Measurements from ENCODE around the gene ASMTL.
"Not testable (repeated sequence)": the region's sequence is repeated elsewhere in the genome, so short reads cannot be mapped to it uniquely, and the experiment has no call there.

ASMTL gene

DNA sequence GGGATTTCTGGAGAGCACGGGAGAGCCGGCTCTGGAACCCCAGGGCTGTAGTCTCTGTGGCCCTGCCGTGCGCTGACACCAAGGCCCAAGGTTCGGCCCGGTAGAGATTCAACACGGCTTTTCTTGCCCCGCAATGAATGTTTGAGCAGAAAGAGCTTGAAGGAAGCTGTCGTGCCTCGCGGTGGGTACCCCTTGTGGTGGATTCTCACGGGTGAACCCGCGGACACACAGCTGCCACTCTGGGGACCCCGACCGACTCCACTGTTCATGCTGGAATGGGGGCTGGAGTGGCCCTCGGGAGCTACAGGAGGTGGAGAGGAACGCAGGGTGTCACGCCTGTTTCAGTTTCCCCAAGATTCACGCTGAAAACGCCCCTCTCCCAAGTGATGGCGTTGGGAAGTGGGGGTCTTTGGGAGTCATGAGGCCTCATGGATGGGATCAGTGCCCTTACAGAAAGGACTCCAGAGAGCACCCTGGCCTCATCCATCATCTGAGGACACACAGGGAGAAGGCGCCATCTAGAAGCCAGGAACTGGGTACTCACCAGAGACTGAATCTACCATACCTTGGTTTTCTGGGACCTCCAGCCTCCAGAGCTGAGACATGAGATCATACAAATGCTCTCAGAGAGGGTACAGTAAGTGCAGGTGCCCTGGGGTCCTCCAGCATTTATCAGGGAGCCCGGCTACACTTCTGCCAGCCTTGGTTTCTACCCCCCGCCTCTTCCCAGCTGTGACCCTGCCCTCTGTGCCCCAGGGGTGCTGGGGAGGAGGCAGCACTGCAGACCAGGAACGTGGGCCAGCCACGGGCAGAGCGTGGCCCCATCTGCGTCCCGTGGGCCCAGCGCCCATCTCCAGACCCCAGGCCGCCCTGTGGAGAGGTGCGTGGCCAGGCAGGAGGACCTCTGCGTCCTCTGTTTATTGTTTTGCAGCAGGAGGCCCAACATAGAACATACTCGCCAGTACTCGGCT, 67.2 kb downstream of the ASMTL start:
- no peak for DNase-seq

DNA sequence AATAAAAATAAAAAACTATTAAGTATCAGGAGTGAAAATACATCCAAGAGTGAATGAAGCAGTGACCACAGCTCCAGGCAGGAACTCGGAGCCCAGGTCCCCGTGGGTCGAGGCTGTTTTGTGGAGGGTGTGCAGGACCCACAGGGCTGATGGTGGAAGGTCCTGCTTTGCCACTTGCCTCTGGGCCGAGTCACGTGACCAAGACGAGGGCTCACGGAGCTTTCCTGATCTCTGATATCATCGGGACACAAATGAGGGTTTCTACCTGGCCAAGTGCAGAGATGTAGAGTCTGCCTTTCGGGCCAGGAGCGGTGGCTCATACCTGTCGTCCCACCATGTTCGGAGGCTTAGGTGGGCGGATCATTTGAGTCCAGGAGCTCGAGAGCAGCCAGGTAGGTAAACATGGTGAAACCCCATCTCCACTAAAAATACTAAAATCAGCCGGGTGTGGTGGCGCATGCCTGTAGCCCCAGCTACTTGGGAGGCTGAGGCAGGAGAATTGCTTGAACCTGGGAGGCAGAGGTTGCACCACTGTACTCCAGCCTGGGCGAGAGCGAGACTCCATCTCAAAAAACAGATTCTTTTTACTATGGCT, 68.0 kb downstream of the ASMTL start:
- no peak for DNase-seq

DNA sequence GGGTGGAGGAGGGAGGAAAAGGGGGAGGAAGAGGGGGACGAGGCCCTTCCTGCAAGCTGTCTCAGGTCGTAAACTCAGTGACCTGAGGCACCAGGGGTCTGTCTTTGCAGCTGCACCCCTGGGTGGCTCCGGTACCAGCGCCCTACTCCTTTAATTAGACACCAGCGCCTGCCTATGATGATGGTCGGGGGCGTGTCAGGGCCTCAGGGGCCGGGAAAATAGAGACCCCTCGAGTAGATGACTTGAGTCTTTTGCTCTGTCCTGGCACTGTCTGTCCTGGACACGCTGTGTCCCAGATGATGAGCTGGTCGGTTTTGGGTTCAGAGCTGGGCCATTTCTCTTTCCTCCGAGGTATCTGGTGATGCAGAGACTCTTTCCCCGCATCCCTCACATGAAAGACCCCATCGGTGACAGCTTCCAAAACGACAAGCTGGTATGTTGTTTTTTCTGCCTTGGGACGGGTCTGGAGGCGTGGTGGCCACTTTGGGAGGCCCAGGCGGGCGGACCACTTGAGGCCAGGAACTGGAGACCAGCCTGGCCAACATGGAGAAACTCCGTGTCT, 72.0 kb downstream of the ASMTL start:
- no peak for DNase-seq

DNA sequence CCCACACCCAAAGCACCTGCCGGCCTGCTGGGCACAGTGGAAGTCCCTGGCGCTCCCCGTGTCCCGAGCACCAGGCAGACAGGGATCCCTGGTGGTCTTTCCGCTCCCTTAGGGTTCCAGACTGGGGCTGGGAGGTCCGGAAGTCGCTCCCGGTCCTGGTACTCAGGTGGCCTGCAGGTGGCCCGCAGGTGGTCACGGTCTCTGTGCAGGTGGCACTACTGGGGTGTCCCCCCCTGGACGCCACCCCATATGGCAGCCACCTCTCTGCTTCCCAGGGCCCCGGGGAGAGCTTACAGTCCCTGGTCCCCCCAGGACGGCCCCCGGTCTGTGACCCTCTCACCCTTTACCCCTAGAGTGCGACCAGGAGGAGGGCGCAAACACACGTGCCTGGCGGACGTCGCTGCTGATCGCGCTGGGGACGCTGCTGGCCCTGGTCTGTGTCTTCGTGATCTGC, 74.4 kb downstream of the ASMTL start:
- no peak for DNase-seq

DNA sequence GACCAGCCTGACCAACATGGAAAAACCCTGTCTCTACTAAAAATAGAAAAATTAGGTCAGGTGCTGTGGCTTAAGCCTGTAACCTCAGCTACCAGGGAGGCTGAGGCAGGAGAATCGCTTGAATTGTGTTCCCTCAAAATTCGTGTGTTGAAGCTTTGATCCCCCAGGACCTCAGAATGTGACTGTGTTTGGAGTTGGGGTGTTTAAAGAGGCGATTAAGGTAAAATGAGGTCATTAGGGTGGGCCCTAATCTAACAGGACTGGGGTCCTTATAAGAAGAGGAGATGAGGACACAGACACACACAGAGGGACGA, 84.4 kb downstream of the ASMTL start:
- no peak for DNase-seq

DNA sequence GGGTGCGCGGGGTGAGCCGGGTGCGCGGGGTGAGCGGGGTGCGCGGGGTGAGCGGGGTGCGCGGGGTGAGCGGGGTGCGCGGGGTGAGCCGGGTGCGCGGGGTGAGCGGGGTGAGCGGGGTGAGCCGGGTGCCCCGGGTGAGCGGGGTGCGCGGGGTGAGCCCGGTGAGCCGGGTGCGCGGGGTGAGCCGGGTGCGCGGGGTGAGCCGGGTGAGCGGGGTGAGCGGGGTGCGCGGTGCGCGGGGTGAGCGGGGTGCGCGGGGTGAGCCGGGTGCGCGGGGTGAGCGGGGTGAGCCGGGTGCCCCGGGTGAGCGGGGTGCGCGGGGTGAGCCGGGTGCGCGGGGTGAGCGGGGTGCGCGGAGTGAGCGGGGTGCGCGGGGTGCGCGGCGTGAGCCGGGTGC, 86.3 kb downstream of the ASMTL start:
- not testable (repeated sequence) for DNase-seq

DNA sequence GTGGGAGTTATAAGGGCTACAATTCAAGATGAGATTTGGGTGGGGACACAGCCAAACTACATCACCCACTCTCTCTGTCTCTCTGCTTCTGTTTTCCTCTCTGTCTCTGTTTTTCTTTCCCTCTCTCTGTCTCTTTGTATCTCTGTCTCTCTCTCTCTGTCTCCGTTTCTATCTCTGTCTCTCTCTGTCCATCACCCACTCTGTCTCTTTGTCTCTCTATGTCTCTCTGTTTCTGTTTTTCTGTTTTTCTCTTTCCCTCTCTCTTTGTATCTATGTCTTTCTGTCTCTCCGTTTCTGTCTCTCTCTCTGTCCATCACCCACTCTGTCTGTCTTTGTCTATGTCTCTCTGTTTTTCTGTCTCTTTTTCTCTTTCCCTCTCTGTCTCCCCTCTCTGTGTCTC, 90.8 kb downstream of the ASMTL start:
- no peak for DNase-seq

DNA sequence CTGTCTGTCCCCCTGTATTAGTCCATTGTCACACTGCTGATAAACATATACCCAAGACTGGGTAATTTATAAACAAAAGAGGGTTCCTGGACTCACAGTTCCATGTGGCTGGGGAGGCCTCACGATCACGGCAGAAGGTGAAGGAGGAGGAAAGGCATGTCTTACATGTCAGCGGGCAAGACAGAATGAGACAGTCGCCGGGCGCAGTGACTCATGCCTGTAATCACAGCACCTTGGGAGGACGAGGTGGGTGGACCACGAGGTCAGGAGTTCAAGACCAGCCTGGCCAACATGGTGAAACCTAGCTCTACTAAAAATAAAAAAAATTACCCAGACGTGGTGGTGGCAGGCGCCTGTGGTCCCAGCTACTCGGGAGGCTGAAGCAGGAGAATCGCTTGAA, 91.4 kb downstream of the ASMTL start:
- DNase-seq = no peak

DNA sequence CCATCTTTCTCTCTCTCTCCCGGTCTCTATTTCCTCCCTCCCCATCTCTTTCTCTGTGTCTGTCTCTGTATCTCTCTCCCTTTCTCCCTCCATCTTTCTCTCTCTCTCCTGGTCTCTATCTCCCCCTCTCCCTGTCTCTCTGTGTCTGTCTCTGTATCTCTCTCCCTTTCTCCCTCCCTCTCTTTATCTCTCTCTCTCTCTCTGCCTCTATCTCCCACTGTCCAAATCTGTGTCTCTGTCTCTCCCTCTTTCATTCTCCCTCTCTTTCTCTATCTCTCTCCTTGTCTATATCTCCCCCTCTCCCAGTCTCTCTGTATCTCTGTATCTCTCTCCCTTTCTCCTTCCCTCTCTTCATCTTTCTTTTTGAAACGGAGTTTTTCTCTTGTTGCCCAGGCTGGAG, 92.5 kb downstream of the ASMTL start:
- DNase-seq = no peak

DNA sequence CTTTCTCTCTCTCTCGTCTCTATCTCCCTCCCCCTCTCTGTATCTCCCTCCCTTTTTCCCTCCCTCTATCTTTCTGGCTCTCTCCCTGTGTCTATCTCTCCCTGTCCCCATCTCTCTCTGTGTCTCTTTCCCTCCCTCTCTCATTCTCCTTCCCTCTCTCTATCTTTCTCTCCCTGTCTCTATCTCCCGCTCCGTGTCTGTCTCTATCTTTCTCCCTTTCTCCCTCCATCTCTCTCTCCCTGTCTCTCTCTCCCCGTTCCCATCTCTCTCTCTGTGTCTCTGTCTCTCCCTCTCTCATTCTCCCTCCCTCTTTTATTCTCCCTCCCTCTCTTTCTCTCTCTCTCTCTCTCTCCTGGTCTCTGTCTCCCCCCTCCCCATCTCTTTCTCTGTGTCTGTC, 93.2 kb downstream of the ASMTL start:
- no peak for DNase-seq

DNA sequence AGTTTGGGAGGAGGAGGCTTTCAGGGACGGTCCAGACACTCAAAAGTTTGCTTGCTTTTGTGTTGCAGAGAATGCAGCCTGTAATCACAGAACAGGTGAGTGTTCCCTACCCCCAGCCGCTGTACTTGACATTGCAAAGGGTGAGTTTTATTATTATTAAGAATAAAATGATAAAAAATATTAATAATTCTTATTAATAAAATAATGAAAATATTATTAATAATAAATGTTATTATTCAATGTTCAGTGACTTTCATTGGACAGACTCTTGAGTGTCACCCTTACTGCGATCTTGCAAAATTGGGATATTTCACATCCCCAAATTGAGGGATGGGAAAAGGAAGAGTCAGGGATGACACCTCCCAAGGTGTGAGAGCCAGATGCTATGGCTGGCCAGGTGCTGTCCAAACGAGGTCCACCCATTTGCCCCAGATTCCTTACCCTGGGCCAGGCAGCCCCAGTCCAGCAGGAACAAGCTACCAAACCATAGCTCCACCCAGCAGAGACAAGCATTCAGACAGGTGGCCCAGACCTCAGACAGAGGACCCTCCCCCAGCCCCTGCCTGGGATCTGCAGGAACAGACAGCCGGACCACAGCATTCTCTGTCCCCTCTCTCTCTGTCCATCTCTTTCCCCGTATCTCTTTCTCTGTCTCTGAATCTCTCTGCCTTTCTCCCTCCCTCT, 93.8 kb downstream of the ASMTL start:
- no peak for DNase-seq

DNA sequence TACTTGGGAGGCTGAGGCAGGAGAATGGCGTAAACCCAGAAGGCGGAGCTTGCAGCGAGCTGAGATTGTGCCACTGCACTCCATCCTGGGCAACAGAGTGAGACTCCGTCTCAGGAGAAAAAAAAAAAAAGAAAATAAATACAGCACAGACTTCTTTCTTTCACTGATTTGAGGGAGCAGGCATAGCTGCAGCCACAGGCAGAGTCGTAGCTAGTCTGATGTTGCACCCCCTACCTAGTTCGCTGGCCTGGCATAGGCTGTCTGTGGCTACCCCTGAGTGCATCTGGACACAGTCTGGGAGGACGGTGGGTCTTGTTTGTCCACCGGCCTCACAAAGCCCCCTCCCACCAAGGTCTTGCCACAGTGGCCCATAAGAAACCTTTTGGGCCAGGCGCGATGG, 94.7 kb downstream of the ASMTL start:
- DNase-seq = no peak

DNA sequence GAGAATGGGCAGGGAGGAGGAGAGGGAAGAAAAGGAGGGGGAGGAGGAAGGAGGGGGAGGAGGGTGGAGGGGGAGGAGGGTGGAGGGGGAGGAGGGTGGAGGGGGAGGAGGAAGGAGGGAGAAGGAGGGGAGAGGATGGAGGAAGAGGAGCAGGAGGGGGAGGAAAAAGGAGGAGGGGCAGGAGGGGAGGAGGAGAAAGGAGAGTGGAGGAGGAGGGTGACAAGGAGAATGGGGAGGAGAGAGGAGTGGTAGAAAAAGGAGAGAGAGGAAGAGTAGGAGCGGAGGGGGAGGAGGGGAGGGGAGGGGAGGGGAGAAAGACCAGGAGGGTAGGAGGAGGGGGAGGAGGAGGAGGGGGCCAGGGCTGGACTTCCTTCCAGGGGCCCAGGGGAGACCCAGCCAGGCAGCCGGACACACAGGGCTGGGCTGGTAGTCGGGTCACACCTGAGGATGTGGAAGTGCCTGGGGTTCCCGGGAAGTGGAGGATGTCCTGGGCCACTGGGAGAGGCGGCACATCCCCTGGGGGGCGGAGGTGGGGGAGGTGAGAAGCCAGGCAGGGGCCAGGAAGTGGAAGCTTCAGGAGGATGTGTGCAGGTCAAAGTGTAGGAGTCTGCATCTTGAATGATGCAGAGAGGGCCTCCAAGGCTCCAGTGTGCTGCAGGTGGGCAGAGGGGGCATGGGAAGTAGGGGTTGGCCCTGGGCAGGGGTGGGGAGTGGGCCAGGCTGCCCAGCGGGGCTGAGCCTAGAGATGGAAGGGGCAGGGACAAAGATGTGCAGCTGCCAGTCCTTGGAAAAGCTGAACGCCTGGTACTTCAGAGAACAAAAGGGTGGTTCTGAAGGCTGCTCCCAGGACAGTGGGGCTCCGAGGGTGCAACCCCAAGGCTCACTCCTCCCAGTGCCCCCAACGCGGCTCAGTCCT, 97.3 kb downstream of the ASMTL start:
- no peak for DNase-seq

DNA sequence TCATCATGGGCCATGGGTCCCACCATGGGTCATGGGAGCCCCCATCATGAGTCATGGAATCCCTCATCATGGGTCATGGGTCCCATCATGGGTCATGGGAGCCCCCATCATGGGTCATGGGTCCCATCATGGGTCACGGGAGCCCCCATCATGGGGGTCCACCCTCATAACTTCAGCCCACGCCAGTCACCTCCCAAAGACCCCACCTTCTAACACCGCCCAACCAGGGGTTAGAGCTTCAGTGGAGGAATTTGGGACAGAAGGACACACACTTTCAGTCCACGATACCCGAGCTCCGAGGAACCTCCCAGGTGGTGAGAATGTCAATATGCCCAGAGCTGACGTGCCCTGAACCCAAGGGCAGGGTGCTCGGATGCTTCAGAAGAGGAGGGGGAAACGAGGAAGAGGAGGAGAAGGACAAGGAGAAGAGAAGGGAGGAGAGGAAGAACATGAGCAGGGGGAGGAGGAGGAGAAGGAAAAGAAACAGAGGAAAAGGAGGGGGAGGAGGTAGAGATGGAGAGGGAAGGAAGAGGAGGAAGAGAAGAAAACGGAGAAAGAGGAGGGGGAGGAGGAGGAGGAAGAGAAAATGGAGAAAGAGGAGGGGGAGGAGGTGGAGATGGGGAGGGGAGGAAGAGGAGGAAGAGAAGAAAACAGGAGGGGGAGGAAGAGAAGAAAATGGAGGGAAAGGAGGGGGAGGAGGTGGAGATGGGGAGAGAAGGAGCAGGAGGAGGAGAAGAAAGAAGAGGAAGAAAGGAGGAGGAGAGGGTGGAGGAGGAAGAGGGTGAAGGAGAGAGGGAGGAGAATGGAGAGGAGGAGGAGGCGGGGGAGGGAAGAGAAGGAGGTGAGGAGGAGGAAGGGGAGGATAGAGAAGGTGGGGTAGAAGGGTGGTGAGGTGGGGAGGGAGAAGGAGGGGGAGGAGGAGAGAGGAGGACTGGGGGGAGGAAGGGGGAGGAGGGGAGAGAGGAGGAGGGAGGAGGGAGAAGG, 98.4 kb downstream of the ASMTL start:
- DNase-seq = no peak
